ENCODE measurements around the gene KLF9.

- TF ChIP-seq CTCF (IDR thresholded peaks at IDR 0.05) (no peak), POLR2A (IDR thresholded peaks at IDR 0.05) (no peak)
Observed at GRCh38 chr9:70404261-70404660, 10.2 kb downstream of the KLF9 start.

Measured in ovary (tissue), 3 donors.